Transverse colon (tissue), 4 donors: ENCODE results near the gene AQP7. TPM values are rescaled to one million over a fixed set of nuclear protein-coding genes. Genes with fewer than 3 reads are reported as not detected.

Experiments used
- DNase-seq: peaks from one replicate; pipeline ENCODE4 v3.0.0-alpha.2; 2019
- H3K27ac ChIP-seq, 4 donors: fragments of 200-600 bp; sonication (generic); 2 replicates each; pipeline ENCODE4 v1.5.1; 2016 to 2018; ENCODE audit warnings: inconsistent platforms in 4 of 4
- H3K27me3 ChIP-seq: fragments of 200-600 bp; sonication (generic); 2 replicates; pipeline ENCODE4 v1.5.1; 2017; ENCODE audit warnings: inconsistent platforms
- H3K36me3 ChIP-seq, 4 donors: fragments of 200-600 bp; sonication (generic); 2 replicates each; pipeline ENCODE4 v1.5.1; 2017 to 2019; ENCODE audit warnings: inconsistent platforms in 4 of 4
- H3K4me1 ChIP-seq, 4 donors: fragments of 200-600 bp; sonication (generic); 2 replicates each; pipeline ENCODE4 v1.5.1; 2017 to 2020; ENCODE audit warnings: inconsistent platforms in 4 of 4
- H3K4me3 ChIP-seq, 4 donors: fragments of 200-600 bp; sonication (generic); 1 replicate in 1 of 4; 2 replicates in 3 of 4; pipeline versions ENCODE4 v1.5.1 to v1.6.1; 2017 to 2019; ENCODE audit warnings: inconsistent platforms in 4 of 4
- H3K9me3 ChIP-seq, 2 donors: fragments of 200-600 bp; sonication (generic); 2 replicates each; pipeline ENCODE4 v1.5.1; 2017 to 2019; ENCODE audit warnings: inconsistent platforms in 2 of 2
- EP300 ChIP-seq: sonication (generic); formaldehyde crosslinking; IDR thresholded peaks from one replicate; pipeline ENCODE4 v1.6.1; 2017; ENCODE audit warnings: antibody characterized with exemption, low read depth
- POLR2A ChIP-seq: fragments of 450-650 bp; IDR thresholded peaks from one replicate; pipeline ENCODE4 v1.6.1; 2016; ENCODE audit warnings: antibody characterized with exemption, mild to moderate bottlenecking, moderate library complexity
- POLR2AphosphoS5 ChIP-seq, 3 donors: sonication (generic); formaldehyde crosslinking; IDR thresholded peaks; one replicate each; pipeline ENCODE4 v1.6.1; 2016; ENCODE audit warnings: antibody characterized with exemption in 3 of 3
- WGBS, 2 donors: methylation state at CpG; one replicate each; pipeline ENCODE4 v1.1.5; 2018; ENCODE audit warnings: low coverage in 1 of 2; 5-methylcytosine and 5-hydroxymethylcytosine counted together
- in situ Hi-C, 4 donors: fragments of 200-750 bp; cut with MboI; loops; one replicate each; pipeline versions ENCODE4 v1.15.0 to v1.15.1; 2017; ENCODE audit warnings: low sequenced_read_pairs in 3 of 4, low pct_ligation_motif_present in 1 of 4, low pct_unique_long_range_greater_than_20kb in 1 of 4
- intact Hi-C: fragments of 100-400 bp; cut with DNase I; formaldehyde crosslinking; loops from one replicate; pipeline ENCODE4 v1.15.1; 2023; ENCODE audit warnings: low total_unique reads
- total RNA-seq, 4 donors: library from RNA; depleted of rRNA; stranded (reverse); fragments of >200 nt; gene quantifications; one replicate each; pipeline ENCODE4 v1.1.0, GENCODE V29; 2016
- TF ChIP-seq, protein P1 (sequence below), 5 experiments: fragments of 200-600 bp in 3 of 5; fragments of 450-650 bp in 2 of 5; sonication (generic) in 3 of 5; IDR thresholded peaks; 1 replicate in 2 of 5; 2 replicates in 3 of 5; pipeline ENCODE4 v1.5.1; 2016 to 2017; ENCODE audit warnings: antibody characterized with exemption in 5 of 5, inconsistent platforms in 3 of 5, mild to moderate bottlenecking in 2 of 5, moderate library complexity in 1 of 5

The AQP7 gene
- total RNA-seq, 4 donors from 2014 or later = 11.9 to 207 (median 27.7) TPM

DNA sequence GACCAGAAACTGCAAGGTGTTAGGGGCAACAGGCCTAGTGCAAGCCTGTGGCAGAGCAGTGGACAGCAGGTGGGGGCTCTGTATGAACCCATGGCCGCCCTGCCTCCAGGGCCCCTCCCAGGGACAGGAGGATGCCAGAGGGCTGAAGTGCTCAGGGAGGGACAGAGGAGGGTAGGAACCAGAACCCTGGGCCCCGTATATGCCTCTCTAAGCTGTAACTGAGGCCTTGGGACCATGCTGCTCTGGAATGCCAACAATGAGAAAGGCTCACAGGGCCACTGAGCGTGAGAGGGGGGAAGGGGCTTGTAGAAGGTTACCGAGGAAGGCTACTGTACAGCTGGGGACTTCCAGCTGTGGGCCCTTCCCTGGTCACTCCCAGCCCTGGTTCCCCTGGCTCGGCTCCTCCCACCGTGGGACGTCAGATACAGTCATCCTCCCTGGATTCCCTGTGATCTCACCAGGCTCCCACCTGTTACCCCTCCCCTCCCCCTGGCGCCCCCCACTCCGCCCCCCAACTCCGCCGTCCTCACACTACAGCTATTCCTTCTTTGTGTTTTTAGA lies 21.1 kb downstream of the AQP7 start:
- 40 to 69% methylated on average over 1 to 11 of the region's 11 CpGs for WGBS, 2 donors
- in situ Hi-C loops = loop anchor here in 1 of 4 donors (25.0 kb wide), 1 partner anchor 131 kb away; the partner anchor contains the start of gene ANKRD18B
- Histone ChIP-seq H3K9me3 (no peaks in the 10 kb centered on the region), H3K27ac (no peak overlapping the region), H3K36me3 (no peaks in the 10 kb centered on the region), H3K4me1 (no peaks in the 10 kb centered on the region), H3K27me3 (no peaks in the 10 kb centered on the region), H3K4me3 (no peak overlapping the region)
- DNase-seq = no peak
- TF ChIP-seq POLR2A = no peak
- TF ChIP-seq EP300 = no peak
- TF ChIP-seq POLR2AphosphoS5 (IDR thresholded peaks at IDR 0.05) = no peak
- TF ChIP-seq, protein P1, sequence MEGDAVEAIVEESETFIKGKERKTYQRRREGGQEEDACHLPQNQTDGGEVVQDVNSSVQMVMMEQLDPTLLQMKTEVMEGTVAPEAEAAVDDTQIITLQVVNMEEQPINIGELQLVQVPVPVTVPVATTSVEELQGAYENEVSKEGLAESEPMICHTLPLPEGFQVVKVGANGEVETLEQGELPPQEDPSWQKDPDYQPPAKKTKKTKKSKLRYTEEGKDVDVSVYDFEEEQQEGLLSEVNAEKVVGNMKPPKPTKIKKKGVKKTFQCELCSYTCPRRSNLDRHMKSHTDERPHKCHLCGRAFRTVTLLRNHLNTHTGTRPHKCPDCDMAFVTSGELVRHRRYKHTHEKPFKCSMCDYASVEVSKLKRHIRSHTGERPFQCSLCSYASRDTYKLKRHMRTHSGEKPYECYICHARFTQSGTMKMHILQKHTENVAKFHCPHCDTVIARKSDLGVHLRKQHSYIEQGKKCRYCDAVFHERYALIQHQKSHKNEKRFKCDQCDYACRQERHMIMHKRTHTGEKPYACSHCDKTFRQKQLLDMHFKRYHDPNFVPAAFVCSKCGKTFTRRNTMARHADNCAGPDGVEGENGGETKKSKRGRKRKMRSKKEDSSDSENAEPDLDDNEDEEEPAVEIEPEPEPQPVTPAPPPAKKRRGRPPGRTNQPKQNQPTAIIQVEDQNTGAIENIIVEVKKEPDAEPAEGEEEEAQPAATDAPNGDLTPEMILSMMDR (IDR thresholded peaks at IDR 0.05) = no peak
- intact Hi-C loops = no loop called here

DNA sequence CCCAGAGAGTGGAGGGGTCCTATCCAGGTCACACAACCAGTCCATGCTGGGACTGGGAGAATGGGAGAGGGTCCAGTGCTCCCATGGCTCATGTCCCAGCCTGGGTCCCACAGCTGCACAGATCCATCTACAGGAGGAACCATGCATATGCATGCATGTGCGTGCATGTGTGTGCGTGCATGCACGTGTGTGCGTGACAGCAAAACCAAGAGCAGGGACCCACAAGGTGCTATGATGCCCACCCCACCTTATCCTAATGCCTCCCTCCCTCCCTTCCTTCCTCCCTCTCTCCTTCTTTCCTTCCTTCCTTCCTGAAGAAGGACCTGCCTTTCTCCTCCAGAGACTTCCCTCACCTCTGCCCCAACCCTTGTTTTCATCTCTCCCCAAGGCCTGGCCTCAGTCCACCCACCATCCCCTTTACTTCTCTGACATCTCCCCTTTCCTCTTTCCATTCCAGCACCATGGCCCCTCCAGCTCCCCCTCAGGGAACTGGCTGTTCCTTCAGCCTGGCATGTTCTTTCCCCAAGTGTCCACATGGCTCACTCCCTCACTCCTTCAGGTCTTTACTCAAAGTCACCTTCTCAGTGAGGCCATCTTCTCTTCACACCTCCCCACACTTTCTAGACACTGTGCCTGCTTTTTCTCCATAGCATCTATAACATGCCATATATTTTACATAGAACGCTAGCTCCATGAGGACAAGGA lies 21.8 kb downstream of the AQP7 start:
- Histone ChIP-seq H3K36me3 (no peaks in the 10 kb centered on the region), H3K4me1 (peaks cover 0 to under 1% (median 0%) of the 10 kb centered on the region in 4 donors), H3K9me3 (no peaks in the 10 kb centered on the region), H3K27ac (no peak overlapping the region), H3K27me3 (no peaks in the 10 kb centered on the region), H3K4me3 (no peak overlapping the region)
- TF ChIP-seq POLR2AphosphoS5 (IDR thresholded peaks at IDR 0.05) (no peak), POLR2A (no peak), EP300 (no peak)
- TF ChIP-seq, protein P1 (IDR thresholded peaks at IDR 0.05) = no peak
- in situ Hi-C loops = loop anchor here in 1 of 4 donors (25.0 kb wide), 1 partner anchor 132 kb away; the partner anchor contains the start of gene ANKRD18B
- 83 to 91% methylated on average over 4 to 5 of the region's 5 CpGs for WGBS, 2 donors
- intact Hi-C loops = no loop called here
- no peak for DNase-seq

DNA sequence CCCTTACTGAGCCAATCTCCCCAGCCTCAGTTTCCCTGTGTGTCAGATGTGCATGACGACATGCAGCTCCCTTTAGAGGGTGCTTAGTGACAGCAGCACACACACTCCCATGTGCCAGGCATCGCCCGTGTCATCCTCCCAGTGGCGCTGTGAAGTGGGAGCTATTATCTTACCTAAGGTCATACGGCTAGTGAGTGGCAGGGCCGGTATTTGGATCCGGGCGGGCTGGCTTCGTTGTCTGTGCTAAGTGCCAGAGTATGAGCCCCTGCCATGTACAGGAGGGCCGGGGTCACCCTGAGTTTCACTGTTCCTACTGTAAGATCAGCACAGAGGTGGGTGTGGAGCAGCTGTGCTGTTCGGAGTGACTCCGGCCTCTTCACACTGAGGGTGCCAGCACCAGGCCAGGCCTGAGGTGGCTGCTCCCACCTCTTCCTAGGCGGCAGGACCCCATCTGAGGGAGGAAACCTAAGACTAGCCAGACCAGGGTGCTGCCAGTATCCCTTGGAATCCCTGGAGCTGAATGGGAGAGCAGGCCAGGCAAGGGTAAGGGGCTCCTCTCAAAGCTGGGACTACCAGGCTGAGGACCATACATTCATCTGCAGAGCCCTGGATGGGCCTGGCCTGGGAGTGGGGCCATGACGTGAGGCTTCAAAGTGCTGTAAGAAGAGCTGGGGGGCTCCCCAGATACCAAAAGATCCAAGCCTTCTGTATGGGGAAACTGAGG lies 22.5 kb downstream of the AQP7 start:
- TF ChIP-seq, protein P1 (IDR thresholded peaks at IDR 0.05) = no peak
- TF ChIP-seq EP300 (no peak), POLR2AphosphoS5 (IDR thresholded peaks at IDR 0.05) (no peak), POLR2A (no peak)
- WGBS, 2 donors = 85% methylated on average over 14 of the region's 14 CpGs; no CpG with 5 or more reads in 1 of the 2 donors
- intact Hi-C loops = loop anchor here (5.0 to 10.0 kb wide), 3 partner anchors 37 to 342 kb away; no protein-coding TSS in a partner anchor
- Histone ChIP-seq H3K27me3 (no peaks in the 10 kb centered on the region), H3K4me3 (no peak overlapping the region), H3K4me1 (peaks cover 0 to 6% (median 3%) of the 10 kb centered on the region in 4 donors), H3K27ac (no peak overlapping the region), H3K36me3 (no peaks in the 10 kb centered on the region), H3K9me3 (no peaks in the 10 kb centered on the region)
- no peak for DNase-seq
- in situ Hi-C loops = loop anchor here in 1 of 4 donors (25.0 kb wide), 1 partner anchor 132 kb away; the partner anchor contains the start of gene ANKRD18B
